Activated T-cell treated with anti-CD3 and anti-CD28 coated beads for 1 hour (primary cell): ENCODE measurements around the gene FGD2.

Experiments used
- DNase-seq: peaks from one replicate; pipeline ENCODE4 v3.0.0-alpha.2; 2020; ENCODE audit warnings: low read depth

The FGD2 gene

GRCh38 chr6:36997811-36998722, 7.4 kb upstream of the FGD2 start:
- DNase-seq = no peak

GRCh38 chr6:36998723-36999038, 6.8 kb upstream of the FGD2 start:
- no peak for DNase-seq

GRCh38 chr6:36999061-36999750, 6.2 kb upstream of the FGD2 start:
- DNase-seq = no peak

- no peak for DNase-seq
Measured at GRCh38 chr6:36999751-37000125, 5.7 kb upstream of the FGD2 start.

- DNase-seq = no peak
Measured at GRCh38 chr6:37004044-37004980, 1.1 kb upstream of the FGD2 start.

GRCh38 chr6:37005827-37006567, 542 bp downstream of the FGD2 start:
- DNase-seq = no peak

GRCh38 chr6:37006793-37007339, 1.4 kb downstream of the FGD2 start:
- no peak for DNase-seq

- DNase-seq = no peak
Measured at GRCh38 chr6:37007340-37008043, 2.0 kb downstream of the FGD2 start.

GRCh38 chr6:37008484-37009465, 3.3 kb downstream of the FGD2 start:
- DNase-seq = no peak

GRCh38 chr6:37010402-37010892, 5.0 kb downstream of the FGD2 start:
- DNase-seq = no peak

GRCh38 chr6:37011656-37012378, 6.4 kb downstream of the FGD2 start:
- DNase-seq = no peak

- no peak for DNase-seq
Measured at GRCh38 chr6:37013516-37014491, 8.3 kb downstream of the FGD2 start.

- DNase-seq = no peak
Measured at GRCh38 chr6:37014667-37015066, 9.2 kb downstream of the FGD2 start.

- no peak for DNase-seq
Measured at GRCh38 chr6:37015532-37015931, 10.1 kb downstream of the FGD2 start.

GRCh38 chr6:37016995-37017394, 11.5 kb downstream of the FGD2 start:
- DNase-seq = no peak

- DNase-seq = no peak
Measured at GRCh38 chr6:37017606-37018197, 12.2 kb downstream of the FGD2 start.
